Stimulated activated CD4-positive, alpha-beta T cell treated with anti-CD3 and anti-CD28 coated beads, Interleukin-4, amount 100 ng/mL, for 48 hours (primary cell): ENCODE results near the gene SPTBN4.
"Not testable (repeated sequence)": the region's sequence is repeated elsewhere in the genome, so short reads cannot be mapped to it uniquely, and the experiment has no call there.

Source experiments
- DNase-seq, 2 donors: peaks; one replicate each; pipeline ENCODE4 v3.0.0-alpha.2; 2020; ENCODE audit warnings: low read depth in 2 of 2

SPTBN4 gene

GRCh38 chr19:40585982-40586422 lies 119.2 kb downstream of the SPTBN4 start:
- DNase-seq = no peak

GRCh38 chr19:40586611-40587010 lies 119.8 kb downstream of the SPTBN4 start:
- DNase-seq = no peak

GRCh38 chr19:40588110-40588854 lies 121.5 kb downstream of the SPTBN4 start:
- no peak for DNase-seq

- no peak for DNase-seq
Measured at GRCh38 chr19:40588926-40589569, 122.2 kb downstream of the SPTBN4 start.

- DNase-seq = no peak
Measured at GRCh38 chr19:40589591-40590429, 123.0 kb downstream of the SPTBN4 start.

- DNase-seq = no peak
Measured at GRCh38 chr19:40590464-40591265, 123.9 kb downstream of the SPTBN4 start.

GRCh38 chr19:40591724-40592123 lies 124.9 kb downstream of the SPTBN4 start:
- not testable (repeated sequence) for DNase-seq

GRCh38 chr19:40592170-40592569 lies 125.4 kb downstream of the SPTBN4 start:
- no peak for DNase-seq

GRCh38 chr19:40594255-40594654 lies 127.5 kb downstream of the SPTBN4 start:
- DNase-seq = no peak

GRCh38 chr19:40594657-40595091 lies 127.9 kb downstream of the SPTBN4 start:
- DNase-seq = no peak

GRCh38 chr19:40596608-40597328 lies 130.0 kb downstream of the SPTBN4 start:
- no peak for DNase-seq

GRCh38 chr19:40597329-40597838 lies 130.6 kb downstream of the SPTBN4 start:
- DNase-seq = no peak

- DNase-seq = peak; percentile 82 to 89
Measured at GRCh38 chr19:40598121-40598917, 131.5 kb downstream of the SPTBN4 start.

- DNase-seq = no peak
Measured at GRCh38 chr19:40598918-40599307, 132.1 kb downstream of the SPTBN4 start.

- DNase-seq = no peak
Measured at GRCh38 chr19:40599331-40599901, 132.6 kb downstream of the SPTBN4 start.

- DNase-seq = no peak
Measured at GRCh38 chr19:40599902-40600569, 133.2 kb downstream of the SPTBN4 start.

- DNase-seq = no peak
Measured at GRCh38 chr19:40600570-40601133, 133.9 kb downstream of the SPTBN4 start.

- DNase-seq = no peak
Measured at GRCh38 chr19:40601134-40601974, 134.6 kb downstream of the SPTBN4 start, which contains the start of gene LTBP4. Gene LTBP4, plus strand, starts transcription at chr19:40601369. Its CDS starts 19 bp downstream, at chr19:40601388.
